SK-MEL-5 (cell line): ENCODE measurements around the gene NTM. TPM values are rescaled to one million over a fixed set of nuclear protein-coding genes. Genes with fewer than 3 reads are reported as not detected.

ENCODE experiments used
- DNase-seq: peaks from one replicate; pipeline ENCODE4 v3.0.0-alpha.2; 2016; ENCODE audit warnings: low read depth, low spot score
- in situ Hi-C: cut with HindIII; loops from 2 replicates; pipeline ENCODE4 v1.10.0; 2016; ENCODE audit warnings: low sequenced_read_pairs, high pct_unique_total_duplicates, low pct_unique_long_range_greater_than_20kb
- total RNA-seq: library from RNA; depleted of rRNA; stranded (reverse); fragments of >200 nt; shearing (Covaris generic); gene quantifications from 2 replicates; pipeline ENCODE4 v1.2.3, GENCODE V29; 2014

The NTM gene
- total RNA-seq, 1 experiment from 2014 or later = 0.95 TPM

- in situ Hi-C loops = no loop called here
Observed at GRCh38 chr11:132177106-132177505, 806.7 kb downstream of the NTM start.

GRCh38 chr11:132184079-132184478 lies 813.7 kb downstream of the NTM start:
- DNase-seq = no peak
- in situ Hi-C loops = no loop called here

More at GRCh38 chr11:132177106-132177505, 806.7 kb downstream of the NTM start:
- peak; percentile 19 for DNase-seq

- no peak for DNase-seq
- in situ Hi-C loops = no loop called here
Observed at GRCh38 chr11:132185726-132186592, 815.5 kb downstream of the NTM start.

- DNase-seq = peak; percentile 41
- in situ Hi-C loops = no loop called here
Observed at GRCh38 chr11:132186699-132187098, 816.3 kb downstream of the NTM start.

GRCh38 chr11:132187386-132187785 lies 817.0 kb downstream of the NTM start:
- in situ Hi-C loops = no loop called here
- DNase-seq = no peak

- DNase-seq = no peak
- in situ Hi-C loops = no loop called here
Observed at GRCh38 chr11:132187814-132188213, 817.4 kb downstream of the NTM start.

GRCh38 chr11:132196928-132197327 lies 826.5 kb downstream of the NTM start:
- no peak for DNase-seq
- in situ Hi-C loops = no loop called here

- in situ Hi-C loops = no loop called here
Observed at GRCh38 chr11:132200353-132200936, 830.0 kb downstream of the NTM start.

GRCh38 chr11:132202621-132203020 lies 832.2 kb downstream of the NTM start:
- DNase-seq = no peak
- in situ Hi-C loops = no loop called here

More at GRCh38 chr11:132200353-132200936, 830.0 kb downstream of the NTM start:
- DNase-seq = no peak

GRCh38 chr11:132205006-132205405 lies 834.6 kb downstream of the NTM start:
- DNase-seq = no peak
- in situ Hi-C loops = no loop called here

GRCh38 chr11:132205496-132205895 lies 835.1 kb downstream of the NTM start:
- in situ Hi-C loops = no loop called here
- no peak for DNase-seq

GRCh38 chr11:132206993-132207392 lies 836.6 kb downstream of the NTM start:
- no peak for DNase-seq
- in situ Hi-C loops = no loop called here

- in situ Hi-C loops = no loop called here
- no peak for DNase-seq
Observed at GRCh38 chr11:132208477-132209055, 838.2 kb downstream of the NTM start.

- in situ Hi-C loops = no loop called here
- no peak for DNase-seq
Observed at GRCh38 chr11:132211479-132211878, 841.1 kb downstream of the NTM start.

GRCh38 chr11:132217856-132218255 lies 847.4 kb downstream of the NTM start:
- in situ Hi-C loops = no loop called here
- DNase-seq = no peak

GRCh38 chr11:132220474-132220873 lies 850.1 kb downstream of the NTM start:
- DNase-seq = no peak
- in situ Hi-C loops = no loop called here

- in situ Hi-C loops = no loop called here
Observed at GRCh38 chr11:132222345-132222744, 851.9 kb downstream of the NTM start.

GRCh38 chr11:132226522-132226921 lies 856.1 kb downstream of the NTM start:
- in situ Hi-C loops = no loop called here
- DNase-seq = no peak

More at GRCh38 chr11:132222345-132222744, 851.9 kb downstream of the NTM start:
- DNase-seq = no peak
